Heart right ventricle (tissue), 16 donors: ENCODE data around the gene KLF17. TPM values are rescaled to one million over a fixed set of nuclear protein-coding genes. Genes with fewer than 3 reads are reported as not detected.
"Not testable (repeated sequence)": the region's sequence is repeated elsewhere in the genome, so short reads cannot be mapped to it uniquely, and the experiment has no call there.

Source experiments
- ATAC-seq, 8 donors: fragments of 200-7000 bp; cut with Tn5 transposase; one replicate each; pipeline ENCODE4 v1.9.1; 2020; ENCODE audit warnings: mild to moderate bottlenecking in 8 of 8, moderate library complexity in 8 of 8, moderate number of reproducible peaks in 1 of 8
- DNase-seq, 2 donors: peaks; one replicate each; pipeline ENCODE4 v3.0.0-alpha.2; 2020
- H3K27ac ChIP-seq, 10 donors: fragments of 200-600 bp; sonication (generic) in 2 of 10; one replicate each; pipeline versions ENCODE4 v1.5.0 to v1.8.0; 2020 to 2022; ENCODE audit warnings: mild to moderate bottlenecking in 3 of 10
- H3K27me3 ChIP-seq, 7 donors: fragments of 200-600 bp; one replicate each; pipeline ENCODE4 v1.8.0; 2021 to 2022; ENCODE audit warnings: mild to moderate bottlenecking in 2 of 7
- H3K36me3 ChIP-seq, 9 donors: fragments of 200-600 bp; sonication (generic) in 1 of 9; one replicate each; pipeline versions ENCODE4 v1.5.0 to v1.8.0; 2020 to 2022; ENCODE audit warnings: mild to moderate bottlenecking in 2 of 9
- H3K4me1 ChIP-seq, 9 donors: fragments of 200-600 bp; sonication (generic) in 1 of 9; one replicate each; pipeline versions ENCODE4 v1.5.0 to v1.8.0; 2020 to 2022; ENCODE audit warnings: mild to moderate bottlenecking in 4 of 9
- H3K4me3 ChIP-seq, 10 donors: fragments of 200-600 bp; sonication (generic) in 2 of 10; one replicate each; pipeline versions ENCODE4 v1.5.0 to v1.8.0; 2020 to 2022; ENCODE audit warnings: mild to moderate bottlenecking in 7 of 10, moderate library complexity in 2 of 10
- H3K9me3 ChIP-seq, 11 donors: fragments of 200-600 bp in 10 of 11; sonication (generic) in 2 of 11; one replicate each; pipeline versions ENCODE4 v1.5.0 to v1.8.0; 2013 to 2022; ENCODE audit warnings: mild to moderate bottlenecking in 2 of 11, control low read depth in 1 of 11, moderate library complexity in 1 of 11
- WGBS, 2 donors: extraction: QIAGEN DNeasy Blood & Tissue Kit; methylation state at CpG; one replicate each; pipeline ENCODE4 v1.1.7; 2013; ENCODE audit warnings: inconsistent platforms in 1 of 2; 5-methylcytosine and 5-hydroxymethylcytosine counted together
- intact Hi-C, 10 donors: fragments of 100-400 bp; cut with DNase I; formaldehyde crosslinking; loops; one replicate each; pipeline versions ENCODE4 v1.11.1 to v1.14.2; 2022
- polyA plus RNA-seq, 2 donors: library from polyadenylated mRNA; stranded (reverse); fragments of 200-250 nt; gene quantifications; one replicate each; pipeline ENCODE4 v1.2.3, GENCODE V29; 2013
- total RNA-seq, 10 donors: library from RNA; stranded (reverse); fragmentation: NEBNext Ultra II Directional in 3 of 10; extraction: Animal tissue kit (Norgen Biotek cat#: 25700) in 3 of 10; gene quantifications; one replicate each; pipeline versions ENCODE4 v1.2.1 to v1.2.4, GENCODE V29; 2021 to 2023
- TF ChIP-seq, protein P1 (sequence below), 9 donors: fragments of 200-600 bp; sonication (generic) in 2 of 9; IDR thresholded peaks; one replicate each; pipeline versions ENCODE4 v1.5.0 to v1.8.0; 2021 to 2022; ENCODE audit warnings: antibody characterized with exemption in 9 of 9, mild to moderate bottlenecking in 5 of 9, moderate library complexity in 1 of 9
- donor health status: Arrhythmogenic right ventricular cardiomyopathy.
- donor health status: ischemic (EF 13 %, LVEDD 7.1; RV severe dilation, severe dysfunction).
- donor health status: healthy with polysubstance abuse.
- donor health status: DM: no; HTN: yes; CAD: no.
- donor health status: DM: no; HTN: no; CAD: no.
- donor health status: ischemic (EF 25% LVEDD 6.9; RV normal size, moderate dysfunction).
- donor health status: ischemic (EF 25% LVEDD 5.7; RV mildly dilated, moderate dysfunction).
- donor health status: healthy.
- donor health status: DM: yes; HTN: yes; CAD: no.
- donor health status: Ischemic cardiomyopathy.
- donor health status: ischemic (EF 35%, LVEDD 5.7; RV mildly dilated, moderate dysfunction).
- donor health status: nonischemic (EF 11% LVEDD 7.7; RV severe dilation, severe dysfunction).
- donor health status: DM: yes; HTN: yes; CAD: no.
- donor health status: PGD.
- donor health status: ischemic (EF 29% LVEDD 5.4; RV normal size, mild dysfunction).
- donor health status: nonischemic (EF 23%, LVEDD 6.1; RV moderate dilation, normal function).

The KLF17 gene
- total and polyA plus RNA-seq, 12 donors, result 0.01 to 0.12 TPM; not detected in 10

- intact Hi-C loops, result no loop called here
- TF ChIP-seq, protein P1, sequence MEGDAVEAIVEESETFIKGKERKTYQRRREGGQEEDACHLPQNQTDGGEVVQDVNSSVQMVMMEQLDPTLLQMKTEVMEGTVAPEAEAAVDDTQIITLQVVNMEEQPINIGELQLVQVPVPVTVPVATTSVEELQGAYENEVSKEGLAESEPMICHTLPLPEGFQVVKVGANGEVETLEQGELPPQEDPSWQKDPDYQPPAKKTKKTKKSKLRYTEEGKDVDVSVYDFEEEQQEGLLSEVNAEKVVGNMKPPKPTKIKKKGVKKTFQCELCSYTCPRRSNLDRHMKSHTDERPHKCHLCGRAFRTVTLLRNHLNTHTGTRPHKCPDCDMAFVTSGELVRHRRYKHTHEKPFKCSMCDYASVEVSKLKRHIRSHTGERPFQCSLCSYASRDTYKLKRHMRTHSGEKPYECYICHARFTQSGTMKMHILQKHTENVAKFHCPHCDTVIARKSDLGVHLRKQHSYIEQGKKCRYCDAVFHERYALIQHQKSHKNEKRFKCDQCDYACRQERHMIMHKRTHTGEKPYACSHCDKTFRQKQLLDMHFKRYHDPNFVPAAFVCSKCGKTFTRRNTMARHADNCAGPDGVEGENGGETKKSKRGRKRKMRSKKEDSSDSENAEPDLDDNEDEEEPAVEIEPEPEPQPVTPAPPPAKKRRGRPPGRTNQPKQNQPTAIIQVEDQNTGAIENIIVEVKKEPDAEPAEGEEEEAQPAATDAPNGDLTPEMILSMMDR (IDR thresholded peaks at IDR 0.05), result no peak
- DNase-seq (no peak), ATAC-seq (no peak)
- Histone ChIP-seq H3K9me3 (no peaks in the 10 kb centered on the region), H3K27ac (no peak overlapping the region), H3K27me3 (peaks cover 0 to 7% (median 2%) of the 10 kb centered on the region in 7 donors), H3K4me3 (no peak overlapping the region), H3K36me3 (no peaks in the 10 kb centered on the region), H3K4me1 (no peaks in the 10 kb centered on the region)
- WGBS, 2 donors, result 63 to 75% methylated on average over 2 of the region's 2 CpGs
These were observed 5.5 kb upstream of the KLF17 start for GRCh38 chr1:44113095-44113609.

GRCh38 chr1:44114098-44114497 lies 4.5 kb upstream of the KLF17 start:
- WGBS, 2 donors, result 82 to 84% methylated on average over 7 of the region's 7 CpGs
- Histone ChIP-seq H3K36me3 (no peaks in the 10 kb centered on the region), H3K27ac (no peak overlapping the region), H3K4me1 (no peaks in the 10 kb centered on the region), H3K4me3 (no peak overlapping the region), H3K9me3 (no peaks in the 10 kb centered on the region), H3K27me3 (peaks cover 0 to 6% (median 0%) of the 10 kb centered on the region in 7 donors)
- intact Hi-C loops, result no loop called here
- DNase-seq (no peak), ATAC-seq (no peak)
- TF ChIP-seq, protein P1 (IDR thresholded peaks at IDR 0.05), result no peak

DNA sequence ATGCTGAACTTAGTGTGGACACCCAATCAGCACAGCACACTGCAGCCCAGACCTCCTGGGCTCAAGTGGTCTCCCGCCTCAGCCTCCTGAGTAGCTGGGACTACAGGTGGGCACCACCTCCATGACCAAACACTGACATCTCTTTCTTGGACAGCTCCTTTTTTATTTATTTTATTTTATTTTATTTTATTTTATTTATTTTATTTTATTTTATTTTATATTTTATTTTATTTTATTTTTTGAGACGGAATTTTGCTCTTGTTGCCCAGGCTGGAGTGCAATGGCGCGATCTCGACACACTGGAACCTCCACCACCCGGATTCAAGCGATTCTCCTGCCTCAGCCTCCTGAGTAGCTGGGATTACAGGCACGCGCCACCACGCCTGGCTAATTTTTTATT lies 1.3 kb upstream of the KLF17 start:
- H3K4me3 ChIP-seq, ATAC-seq, DNase-seq, H3K9me3 ChIP-seq, intact Hi-C loops, H3K27me3 ChIP-seq, H3K36me3 ChIP-seq, H3K4me1 ChIP-seq, H3K27ac ChIP-seq: not testable (repeated sequence)
- whole genome bisulfite sequencing, 2 donors, result 96 to 98% methylated on average over 10 of the region's 10 CpGs

DNA sequence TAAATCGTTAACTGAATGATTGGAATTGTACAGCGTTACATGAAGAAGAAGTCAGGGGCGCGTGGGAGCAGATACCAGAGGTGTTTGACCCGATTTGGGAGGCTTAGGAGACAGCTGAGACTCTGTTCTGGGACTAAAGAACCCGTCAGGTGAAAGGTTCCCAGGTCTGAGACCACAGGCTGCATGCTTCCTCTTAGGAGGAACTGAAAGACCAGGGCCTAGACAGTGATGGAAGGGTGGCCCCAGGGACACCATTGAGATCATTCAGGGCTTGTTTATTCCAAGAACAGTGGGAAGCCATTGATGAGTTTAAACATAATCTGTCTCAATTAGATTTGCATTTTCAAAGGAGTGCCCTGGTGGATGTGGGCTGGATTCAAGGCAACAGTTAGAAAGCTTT lies 904 bp downstream of the KLF17 start:
- Histone ChIP-seq H3K27me3 (peaks cover 0 to 9% (median 3%) of the 10 kb centered on the region in 7 donors), H3K4me1 (no peaks in the 10 kb centered on the region), H3K27ac (no peak overlapping the region), H3K4me3 (no peak overlapping the region), H3K36me3 (no peaks in the 10 kb centered on the region), H3K9me3 (no peaks in the 10 kb centered on the region)
- intact Hi-C loops, result no loop called here
- ATAC-seq, result no peak
- no peak for DNase-seq
- 79 to 85% methylated on average over 6 of the region's 6 CpGs for WGBS, 2 donors
- TF ChIP-seq, protein P1 (IDR thresholded peaks at IDR 0.05), result no peak

DNA sequence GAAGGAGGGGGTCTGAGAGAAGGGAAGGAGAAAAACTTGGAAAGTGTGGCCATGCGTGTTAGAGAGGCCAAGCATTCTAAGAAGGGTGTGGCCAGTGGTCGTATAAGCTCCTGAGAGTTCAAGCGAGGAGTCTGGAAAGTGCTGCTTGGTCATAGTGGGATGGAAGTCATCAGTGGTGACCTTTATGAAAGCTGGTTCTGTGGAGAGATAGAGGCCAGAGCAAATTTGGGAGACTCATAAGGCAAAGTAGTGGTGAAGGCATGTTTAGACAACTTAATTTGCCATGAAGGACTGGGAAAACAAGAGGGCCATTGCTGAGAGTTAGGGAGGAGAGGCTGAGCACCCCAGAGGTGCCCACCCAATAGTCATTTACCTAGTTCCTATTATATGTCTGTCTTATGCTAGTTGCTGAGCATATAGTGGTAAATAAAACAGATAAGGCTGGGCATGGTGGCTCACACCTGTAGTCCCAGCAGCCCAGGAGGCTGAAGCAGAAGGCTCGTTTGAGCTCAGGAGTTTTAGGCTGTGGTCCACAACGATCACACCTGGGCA lies 1.9 kb downstream of the KLF17 start:
- no peak for DNase-seq
- WGBS, 2 donors, result 70 to 79% methylated on average over 5 of the region's 5 CpGs
- no peak for ATAC-seq

More for the DNA sequence above, 1.9 kb downstream of the KLF17 start:
- TF ChIP-seq, protein P1 (IDR thresholded peaks at IDR 0.05), result no peak
- H3K4me3 ChIP-seq, result no peak overlapping the region
- no peaks in the 10 kb centered on the region for H3K36me3 ChIP-seq
- no peaks in the 10 kb centered on the region for H3K4me1 ChIP-seq
- intact Hi-C loops, result loop anchor here in 1 of 10 donors (2.0 kb wide), 1 partner anchor 24 kb away; no protein-coding TSS in a partner anchor
- no peaks in the 10 kb centered on the region for H3K9me3 ChIP-seq
- peaks cover 0 to 19% (median 3%) of the 10 kb centered on the region in 7 donors for H3K27me3 ChIP-seq
- no peak overlapping the region for H3K27ac ChIP-seq
